HepG2 (cell line): Measurements from ENCODE around the gene CNTRL.

Experiments
- AGO2 ChIP-seq: fragments of 200-400 bp; formaldehyde crosslinking; optimal IDR thresholded peaks from 2 replicates; pipeline ENCODE3; 2017; ENCODE audit warnings: mild to moderate bottlenecking, low read depth, low read length, moderate library complexity
- GABPA ChIP-seq, 2 experiments: IDR thresholded peaks; 2 replicates each; pipeline ENCODE4 v1.6.1; 2011 to 2016; ENCODE audit warnings: low read depth in 2 of 2, low read length in 1 of 2, missing biosample characterization in 1 of 2, missing genetic modification characterization in 1 of 2
- HNRNPLL ChIP-seq: fragments of 200-400 bp; formaldehyde crosslinking; IDR thresholded peaks from 2 replicates; pipeline ENCODE4 v1.6.1; 2017; ENCODE audit warnings: mild to moderate bottlenecking, low read depth, low read length; ENCODE audit not compliant: poor library complexity, severe bottlenecking
- KAT7 ChIP-seq: IDR thresholded peaks from 2 replicates; pipeline ENCODE4 v1.6.1; 2018; ENCODE audit warnings: borderline replicate concordance, missing compliant biosample characterization
- MAFF ChIP-seq: IDR thresholded peaks from 2 replicates; pipeline ENCODE4 v1.6.1; 2011; ENCODE audit warnings: low read depth, low read length, improper control_type of control experiment
- NFYB ChIP-seq: sonication (generic); formaldehyde crosslinking; IDR thresholded peaks from 2 replicates; pipeline ENCODE4 v1.4.0; 2020; ENCODE audit warnings: missing genetic modification reagents
- REXO4 ChIP-seq: sonication (generic); formaldehyde crosslinking; IDR thresholded peaks from 2 replicates; pipeline ENCODE4 v1.8.0; 2022; ENCODE audit warnings: missing genetic modification reagents, mild to moderate bottlenecking, borderline replicate concordance
- SP1 ChIP-seq, 2 experiments: fragments of 450-650 bp in 1 of 2; sonication (generic) in 1 of 2; formaldehyde crosslinking in 1 of 2; IDR thresholded peaks; 2 replicates each; pipeline versions ENCODE4 v1.4.0 to v1.6.1; 2016 to 2020; ENCODE audit warnings: missing genetic modification reagents in 1 of 2
- ZNF274 ChIP-seq: sonication (generic); formaldehyde crosslinking; IDR thresholded peaks from 2 replicates; pipeline ENCODE4 v1.5.1; 2020; ENCODE audit warnings: mild to moderate bottlenecking, missing genetic modification reagents
- ZNF577 ChIP-seq: sonication (generic); formaldehyde crosslinking; IDR thresholded peaks from 2 replicates; pipeline ENCODE4 v1.4.0; 2020; ENCODE audit warnings: mild to moderate bottlenecking, low read depth, missing genetic modification reagents, borderline replicate concordance
- ZNF766 ChIP-seq: sonication (generic); formaldehyde crosslinking; IDR thresholded peaks from 2 replicates; pipeline ENCODE4 v1.5.0; 2020; ENCODE audit warnings: missing genetic modification reagents, borderline replicate concordance
- TF ChIP-seq, protein P1 (sequence below): IDR thresholded peaks from 2 replicates; pipeline ENCODE4 v1.6.1; 2016

DNA sequence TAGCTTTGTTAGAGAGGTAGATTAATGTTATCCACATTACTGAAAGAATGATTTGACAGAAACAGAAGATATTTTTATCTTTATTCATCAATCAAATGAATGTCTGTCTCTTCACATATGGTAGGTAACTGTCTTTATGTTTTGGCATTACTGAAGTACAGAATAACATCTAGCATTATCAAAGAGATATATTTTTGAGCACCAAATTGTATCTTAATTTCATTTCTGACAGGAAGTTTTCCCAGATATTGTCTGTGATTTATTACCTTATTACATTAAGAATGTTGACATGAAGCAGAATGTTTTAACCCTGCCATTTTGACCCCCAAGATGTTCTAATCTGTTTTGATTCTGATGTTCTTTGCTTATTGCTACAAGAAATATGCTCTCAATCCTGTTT is 20.3 kb downstream of the CNTRL start:
- no peak for TF ChIP-seq ZNF274
- TF ChIP-seq SP1 (IDR thresholded peaks at IDR 0.05): no peak
- TF ChIP-seq SP1 (CRISPR knock-in tag; IDR thresholded peaks at IDR 0.05): no peak
- TF ChIP-seq HNRNPLL: no peak
- no peak for TF ChIP-seq KAT7 (CRISPR knock-in tag)
- TF ChIP-seq REXO4 (CRISPR knock-in tag): no peak
- TF ChIP-seq AGO2: no peak
- no peak for TF ChIP-seq ZNF577
- TF ChIP-seq NFYB: no peak
- no peak for TF ChIP-seq ZNF766 (CRISPR knock-in tag)
- no peak for TF ChIP-seq GABPA (IDR thresholded peaks at IDR 0.05; ENCODE audit: low read depth, low read length)
- no peak for TF ChIP-seq GABPA (CRISPR knock-in tag; IDR thresholded peaks at IDR 0.05; ENCODE audit: low read depth)
- TF ChIP-seq MAFF: no peak
- TF ChIP-seq, protein P1, sequence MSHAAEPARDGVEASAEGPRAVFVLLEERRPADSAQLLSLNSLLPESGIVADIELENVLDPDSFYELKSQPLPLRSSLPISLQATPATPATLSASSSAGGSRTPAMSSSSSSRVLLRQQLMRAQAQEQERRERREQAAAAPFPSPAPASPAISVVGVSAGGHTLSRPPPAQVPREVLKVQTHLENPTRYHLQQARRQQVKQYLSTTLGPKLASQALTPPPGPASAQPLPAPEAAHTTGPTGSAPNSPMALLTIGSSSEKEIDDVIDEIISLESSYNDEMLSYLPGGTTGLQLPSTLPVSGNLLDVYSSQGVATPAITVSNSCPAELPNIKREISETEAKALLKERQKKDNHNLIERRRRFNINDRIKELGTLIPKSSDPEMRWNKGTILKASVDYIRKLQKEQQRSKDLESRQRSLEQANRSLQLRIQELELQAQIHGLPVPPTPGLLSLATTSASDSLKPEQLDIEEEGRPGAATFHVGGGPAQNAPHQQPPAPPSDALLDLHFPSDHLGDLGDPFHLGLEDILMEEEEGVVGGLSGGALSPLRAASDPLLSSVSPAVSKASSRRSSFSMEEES (CRISPR knock-in tag): no peak
